Astrocyte of the cerebellum (primary cell): ENCODE data around the gene ATOH7.
A peak's percentile ranks its signal among the peaks of the same experiment; 100 is the strongest.

Experiments
- DNase-seq: peaks from one replicate; pipeline ENCODE4 v3.0.0-alpha.2; 2011; ENCODE audit warnings: low read depth
- H3K4me3 ChIP-seq: 2 replicates; pipeline ENCODE4 v1.5.1; 2011; ENCODE audit warnings: mild to moderate bottlenecking, low read depth, low read length, moderate library complexity
- CTCF ChIP-seq: IDR thresholded peaks from 2 replicates; pipeline ENCODE4 v1.5.1; 2012; ENCODE audit warnings: low read length, low read depth, moderate library complexity, mild to moderate bottlenecking; ENCODE audit errors: missing control alignments
- in situ Hi-C: cut with HindIII; loops from 2 replicates; pipeline ENCODE4 v1.10.0; 2017; ENCODE audit warnings: low sequenced_read_pairs

The ATOH7 gene

DNA sequence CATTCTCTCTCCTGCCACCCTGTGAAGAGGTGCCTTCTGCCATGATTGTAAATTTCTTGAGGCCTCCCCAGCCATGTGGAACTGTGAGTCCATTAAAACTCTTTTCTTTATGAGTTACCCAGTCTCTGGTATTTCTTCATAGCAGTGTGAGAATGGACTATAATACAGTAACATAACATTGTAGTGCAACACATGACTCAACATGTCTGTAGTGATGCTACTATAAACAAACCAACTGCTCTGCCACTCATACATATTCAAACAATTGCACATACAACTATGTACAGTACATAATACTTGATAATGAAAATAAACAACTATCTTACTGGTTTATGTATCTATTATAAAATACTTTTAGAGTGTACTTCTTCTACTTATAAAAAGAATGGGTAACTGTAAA, 7.1 kb downstream of the ATOH7 start:
- no peak for TF ChIP-seq CTCF
- in situ Hi-C loops, result no loop called here
- H3K4me3 ChIP-seq, result no peak overlapping the region
- DNase-seq, result no peak

GRCh38 chr10:68223535-68224165, 8.3 kb downstream of the ATOH7 start:
- H3K4me3 ChIP-seq, result no peak overlapping the region
- no peak for TF ChIP-seq CTCF
- in situ Hi-C loops, result no loop called here
- DNase-seq, result no peak

DNA sequence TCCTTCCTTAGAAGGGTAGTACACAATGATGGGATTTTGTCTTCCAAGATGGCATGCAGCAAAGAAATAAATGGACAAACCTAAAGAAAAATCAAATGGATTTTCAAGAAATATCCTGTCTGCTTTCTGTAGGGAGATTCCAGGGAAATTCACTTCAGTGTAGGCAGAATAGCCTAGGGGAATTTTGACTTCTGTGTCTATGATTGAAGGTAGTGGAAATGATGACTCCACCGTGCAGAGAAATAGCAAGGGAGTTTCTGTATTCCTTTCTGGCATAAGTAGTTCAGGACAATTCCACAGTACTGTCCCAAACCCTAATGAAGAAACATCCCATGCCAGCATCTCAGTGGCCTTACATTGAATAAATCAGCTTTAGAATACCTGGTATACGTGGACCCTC, 9.5 kb downstream of the ATOH7 start:
- DNase-seq, result no peak
- H3K4me3 ChIP-seq, result no peak overlapping the region
- in situ Hi-C loops, result no loop called here
- no peak for TF ChIP-seq CTCF

GRCh38 chr10:68221196-68221595, 10.7 kb downstream of the ATOH7 start:
- in situ Hi-C loops, result no loop called here
- no peak for DNase-seq

DNA sequence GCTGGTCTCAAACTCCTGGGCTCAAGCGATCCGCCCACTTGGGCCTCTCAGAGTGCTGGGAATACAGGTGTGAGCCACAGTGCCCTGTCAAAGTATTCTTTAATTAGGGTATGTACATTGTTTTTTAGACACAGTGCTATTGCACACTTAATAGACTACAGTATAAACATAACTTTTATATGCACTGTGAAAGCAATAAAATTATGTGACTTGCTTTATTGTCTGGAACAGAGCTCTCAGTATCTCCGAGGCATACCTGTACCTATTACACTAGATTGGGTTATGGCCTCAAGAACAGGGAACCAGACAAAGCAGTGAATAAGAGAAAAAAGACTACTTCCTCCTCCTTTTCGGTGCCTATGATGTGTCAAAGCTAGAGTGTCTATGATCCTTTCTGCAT, 13.1 kb downstream of the ATOH7 start:
- no peak overlapping the region for H3K4me3 ChIP-seq
- in situ Hi-C loops, result no loop called here
- DNase-seq, result no peak
- no peak for TF ChIP-seq CTCF

More at GRCh38 chr10:68221196-68221595, 10.7 kb downstream of the ATOH7 start:
- no peak overlapping the region for H3K4me3 ChIP-seq
- TF ChIP-seq CTCF, result no peak

GRCh38 chr10:68212721-68213352, 19.1 kb downstream of the ATOH7 start:
- DNase-seq, result peak; percentile 29
- in situ Hi-C loops, result no loop called here
- TF ChIP-seq CTCF, result peak; percentile 50

More at GRCh38 chr10:68212721-68213352, 19.1 kb downstream of the ATOH7 start:
- no peak overlapping the region for H3K4me3 ChIP-seq
